ENCODE measurements around the gene PLXND1.

The PLXND1 gene

GRCh38 chr3:129606636-129607390 is at the start of gene PLXND1:
PLXND1 (minus strand) TSS chr3:129606676; CDS start chr3:129606639, 37 bp downstream.
- Histone ChIP-seq H3K9ac (ENCODE audit: insufficient read length, low read depth) (peak within 1 kb of the TSS; percentile 91), H3K27me3 (ENCODE audit: insufficient read depth, insufficient read length) (peaks cover 13% of the 10 kb centered on the region), H3K9me3 (ENCODE audit: insufficient read depth, low read length) (no peaks in the 10 kb centered on the region), H3K4me3 (ENCODE audit: insufficient read length, low read depth) (peak within 1 kb of the TSS; percentile 75), H3K4me1 (ENCODE audit: insufficient read depth, insufficient read length) (peaks cover 40% of the 10 kb centered on the region), H3K36me3 (ENCODE audit: insufficient read depth, insufficient read length, low read length) (peaks cover 28% of the 10 kb centered on the region)
- TF ChIP-seq SUZ12 (IDR thresholded peaks at IDR 0.05; ENCODE audit: extremely low read depth, insufficient read depth, insufficient read length) (no peak), YY1 (IDR thresholded peaks at IDR 0.05; ENCODE audit: insufficient read depth, insufficient read length) (no peak), ZNF274 (IDR thresholded peaks at IDR 0.05; ENCODE audit: low read depth, low read length) (no peak)
- no peak for DNase-seq (ENCODE audit: low read depth, low spot score)

GRCh38 chr3:129655291-129655700 is 48.8 kb upstream of the PLXND1 start:
- no peak for TF ChIP-seq ZNF274 (IDR thresholded peaks at IDR 0.05; ENCODE audit: low read depth, low read length)
- TF ChIP-seq YY1 (IDR thresholded peaks at IDR 0.05; ENCODE audit: insufficient read depth, insufficient read length): no peak
- no peak for TF ChIP-seq SUZ12 (IDR thresholded peaks at IDR 0.05; ENCODE audit: extremely low read depth, insufficient read depth, insufficient read length)
- Histone ChIP-seq H3K4me3 (ENCODE audit: insufficient read length, low read depth) (no peak overlapping the region), H3K9ac (ENCODE audit: insufficient read length, low read depth) (no peak overlapping the region), H3K27me3 (ENCODE audit: insufficient read depth, insufficient read length) (no peaks in the 10 kb centered on the region), H3K4me1 (ENCODE audit: insufficient read depth, insufficient read length) (peaks cover 5% of the 10 kb centered on the region), H3K36me3 (ENCODE audit: insufficient read depth, insufficient read length, low read length) (peaks cover 12% of the 10 kb centered on the region), H3K9me3 (ENCODE audit: insufficient read depth, low read length) (no peaks in the 10 kb centered on the region)
- DNase-seq (ENCODE audit: low read depth, low spot score): no peak

- DNase-seq (ENCODE audit: low read depth, low spot score): no peak
- TF ChIP-seq SUZ12 (IDR thresholded peaks at IDR 0.05; ENCODE audit: extremely low read depth, insufficient read depth, insufficient read length): no peak
- no peak for TF ChIP-seq ZNF274 (IDR thresholded peaks at IDR 0.05; ENCODE audit: low read depth, low read length)
- TF ChIP-seq YY1 (IDR thresholded peaks at IDR 0.05; ENCODE audit: insufficient read depth, insufficient read length): no peak
- Histone ChIP-seq H3K4me3 (ENCODE audit: insufficient read length, low read depth) (no peak overlapping the region), H3K4me1 (ENCODE audit: insufficient read depth, insufficient read length) (peaks cover 5% of the 10 kb centered on the region), H3K9ac (ENCODE audit: insufficient read length, low read depth) (no peak overlapping the region), H3K9me3 (ENCODE audit: insufficient read depth, low read length) (no peaks in the 10 kb centered on the region), H3K27me3 (ENCODE audit: insufficient read depth, insufficient read length) (no peaks in the 10 kb centered on the region), H3K36me3 (ENCODE audit: insufficient read depth, insufficient read length, low read length) (peaks cover 12% of the 10 kb centered on the region)
Observed at GRCh38 chr3:129654131-129654530, 47.7 kb upstream of the PLXND1 start.

- Histone ChIP-seq H3K36me3 (ENCODE audit: insufficient read depth, insufficient read length, low read length) (peaks cover 12% of the 10 kb centered on the region), H3K4me1 (ENCODE audit: insufficient read depth, insufficient read length) (peaks cover 5% of the 10 kb centered on the region)
Observed at GRCh38 chr3:129653019-129653418, 46.5 kb upstream of the PLXND1 start.

GRCh38 chr3:129651435-129652202 is 45.1 kb upstream of the PLXND1 start:
- Histone ChIP-seq H3K27me3 (ENCODE audit: insufficient read depth, insufficient read length) (no peaks in the 10 kb centered on the region), H3K36me3 (ENCODE audit: insufficient read depth, insufficient read length, low read length) (peaks cover 12% of the 10 kb centered on the region), H3K9ac (ENCODE audit: insufficient read length, low read depth) (no peak overlapping the region), H3K4me3 (ENCODE audit: insufficient read length, low read depth) (no peak overlapping the region), H3K9me3 (ENCODE audit: insufficient read depth, low read length) (no peaks in the 10 kb centered on the region), H3K4me1 (ENCODE audit: insufficient read depth, insufficient read length) (peaks cover 5% of the 10 kb centered on the region)
- TF ChIP-seq ZNF274 (IDR thresholded peaks at IDR 0.05; ENCODE audit: low read depth, low read length) (no peak), YY1 (IDR thresholded peaks at IDR 0.05; ENCODE audit: insufficient read depth, insufficient read length) (no peak), SUZ12 (IDR thresholded peaks at IDR 0.05; ENCODE audit: extremely low read depth, insufficient read depth, insufficient read length) (no peak)
- no peak for DNase-seq (ENCODE audit: low read depth, low spot score)

More at GRCh38 chr3:129653019-129653418, 46.5 kb upstream of the PLXND1 start:
- TF ChIP-seq YY1 (IDR thresholded peaks at IDR 0.05; ENCODE audit: insufficient read depth, insufficient read length) (no peak), SUZ12 (IDR thresholded peaks at IDR 0.05; ENCODE audit: extremely low read depth, insufficient read depth, insufficient read length) (no peak), ZNF274 (IDR thresholded peaks at IDR 0.05; ENCODE audit: low read depth, low read length) (no peak)
- Histone ChIP-seq H3K4me3 (ENCODE audit: insufficient read length, low read depth) (no peak overlapping the region), H3K27me3 (ENCODE audit: insufficient read depth, insufficient read length) (no peaks in the 10 kb centered on the region), H3K9me3 (ENCODE audit: insufficient read depth, low read length) (no peaks in the 10 kb centered on the region), H3K9ac (ENCODE audit: insufficient read length, low read depth) (no peak overlapping the region)
- no peak for DNase-seq (ENCODE audit: low read depth, low spot score)

- Histone ChIP-seq H3K4me1 (ENCODE audit: insufficient read depth, insufficient read length) (peaks cover 5% of the 10 kb centered on the region), H3K27me3 (ENCODE audit: insufficient read depth, insufficient read length) (no peaks in the 10 kb centered on the region), H3K36me3 (ENCODE audit: insufficient read depth, insufficient read length, low read length) (peaks cover 12% of the 10 kb centered on the region), H3K4me3 (ENCODE audit: insufficient read length, low read depth) (no peak overlapping the region), H3K9ac (ENCODE audit: insufficient read length, low read depth) (no peak overlapping the region), H3K9me3 (ENCODE audit: insufficient read depth, low read length) (no peaks in the 10 kb centered on the region)
- TF ChIP-seq SUZ12 (IDR thresholded peaks at IDR 0.05; ENCODE audit: extremely low read depth, insufficient read depth, insufficient read length) (no peak), YY1 (IDR thresholded peaks at IDR 0.05; ENCODE audit: insufficient read depth, insufficient read length) (no peak), ZNF274 (IDR thresholded peaks at IDR 0.05; ENCODE audit: low read depth, low read length) (no peak)
- no peak for DNase-seq (ENCODE audit: low read depth, low spot score)
Observed at GRCh38 chr3:129650256-129650872, 43.9 kb upstream of the PLXND1 start.

Data from NT2/D1 (cell line).